NB4 (cell line): ENCODE results near the gene HS3ST1.

Experiments
- MAX ChIP-seq: IDR thresholded peaks from 2 replicates; pipeline ENCODE4 v1.6.1; 2011; ENCODE audit warnings: low read depth, low read length
- MYC ChIP-seq: IDR thresholded peaks from 2 replicates; pipeline ENCODE4 v1.6.1; 2011; ENCODE audit warnings: low read depth, low read length
- POLR2A ChIP-seq: IDR thresholded peaks from 2 replicates; pipeline ENCODE4 v1.6.1; 2011; ENCODE audit warnings: mild to moderate bottlenecking; ENCODE audit not compliant: insufficient read length; ENCODE audit errors: extremely low read depth
- TF ChIP-seq, protein P1 (sequence below): IDR thresholded peaks from one replicate; pipeline ENCODE4 v1.5.1; 2012; ENCODE audit warnings: low read depth, low read length

DNA sequence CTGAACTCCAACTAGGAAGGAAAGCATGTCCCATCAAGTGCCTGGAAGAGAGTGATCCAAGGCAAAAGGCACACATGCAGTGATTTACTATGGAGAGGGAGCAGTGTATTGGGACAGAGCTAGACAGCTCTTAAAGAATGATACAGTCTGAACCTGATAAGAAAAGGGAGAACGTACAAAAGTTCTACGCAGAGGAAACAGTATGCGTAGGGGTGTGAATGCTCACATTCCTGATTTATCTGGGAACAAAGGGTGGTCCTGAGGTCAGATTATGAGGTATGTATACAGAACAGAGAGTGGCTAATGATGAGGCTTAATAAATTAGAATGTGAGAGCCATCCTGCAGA, 12.0 kb downstream of the HS3ST1 start:
- TF ChIP-seq, protein P1, sequence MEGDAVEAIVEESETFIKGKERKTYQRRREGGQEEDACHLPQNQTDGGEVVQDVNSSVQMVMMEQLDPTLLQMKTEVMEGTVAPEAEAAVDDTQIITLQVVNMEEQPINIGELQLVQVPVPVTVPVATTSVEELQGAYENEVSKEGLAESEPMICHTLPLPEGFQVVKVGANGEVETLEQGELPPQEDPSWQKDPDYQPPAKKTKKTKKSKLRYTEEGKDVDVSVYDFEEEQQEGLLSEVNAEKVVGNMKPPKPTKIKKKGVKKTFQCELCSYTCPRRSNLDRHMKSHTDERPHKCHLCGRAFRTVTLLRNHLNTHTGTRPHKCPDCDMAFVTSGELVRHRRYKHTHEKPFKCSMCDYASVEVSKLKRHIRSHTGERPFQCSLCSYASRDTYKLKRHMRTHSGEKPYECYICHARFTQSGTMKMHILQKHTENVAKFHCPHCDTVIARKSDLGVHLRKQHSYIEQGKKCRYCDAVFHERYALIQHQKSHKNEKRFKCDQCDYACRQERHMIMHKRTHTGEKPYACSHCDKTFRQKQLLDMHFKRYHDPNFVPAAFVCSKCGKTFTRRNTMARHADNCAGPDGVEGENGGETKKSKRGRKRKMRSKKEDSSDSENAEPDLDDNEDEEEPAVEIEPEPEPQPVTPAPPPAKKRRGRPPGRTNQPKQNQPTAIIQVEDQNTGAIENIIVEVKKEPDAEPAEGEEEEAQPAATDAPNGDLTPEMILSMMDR = no peak
- TF ChIP-seq MAX (no peak), POLR2A (no peak), MYC (no peak)
